HL-60 (cell line): Measurements from ENCODE around the gene PIK3R1.

Source experiments
- DNase-seq, 2 experiments: peaks; one replicate each; pipeline ENCODE4 v3.0.0-alpha.2; 2010 to 2020; ENCODE audit warnings: low read depth in 1 of 2, low spot score in 1 of 2
- H3K27ac ChIP-seq: fragments of 250-450 bp; sonication (Bioruptor Pico); replicated peaks from 2 replicates; pipeline ENCODE4 v1.5.1; 2020; ENCODE audit warnings: mild to moderate bottlenecking, moderate library complexity
- H3K27me3 ChIP-seq: fragments of 250-450 bp; sonication (Bioruptor Pico); 2 replicates; pipeline ENCODE4 v1.5.1; 2021; ENCODE audit warnings: mild to moderate bottlenecking, moderate library complexity; ENCODE audit not compliant: insufficient read depth, poor library complexity, severe bottlenecking
- H3K4me3 ChIP-seq: replicated peaks from 2 replicates; pipeline ENCODE4 v1.5.1; 2011; ENCODE audit warnings: mild to moderate bottlenecking, control low read depth, low read length; ENCODE audit not compliant: insufficient read depth
- CTCF ChIP-seq: IDR thresholded peaks from one replicate; pipeline ENCODE4 v1.5.1; 2011; ENCODE audit warnings: low read length, control low read depth, inconsistent platforms; ENCODE audit not compliant: insufficient read depth
- GABPA ChIP-seq: IDR thresholded peaks from 2 replicates; pipeline ENCODE4 v1.6.1; 2012; ENCODE audit warnings: low read depth
- POLR2AphosphoS5 ChIP-seq: IDR thresholded peaks from 2 replicates; pipeline ENCODE4 v1.6.1; 2012; ENCODE audit warnings: low read depth
- SPI1 ChIP-seq: IDR thresholded peaks from 2 replicates; pipeline ENCODE4 v1.6.1; 2012; ENCODE audit warnings: low read depth, mild to moderate bottlenecking, borderline replicate concordance
- TF ChIP-seq, protein P1 (sequence below): IDR thresholded peaks from 2 replicates; pipeline ENCODE4 v1.6.1; 2012; ENCODE audit warnings: low read depth; ENCODE audit not compliant: insufficient replicate concordance

The PIK3R1 gene

GRCh38 chr5:68336200-68336599 is 120.6 kb downstream of the PIK3R1 start:
- no peak for TF ChIP-seq SPI1
- TF ChIP-seq POLR2AphosphoS5: no peak
- TF ChIP-seq GABPA: no peak
- H3K27me3 ChIP-seq: no peaks in the 10 kb centered on the region
- H3K27ac ChIP-seq: no peak overlapping the region
- no peak overlapping the region for H3K4me3 ChIP-seq
- DNase-seq: no peak

DNA sequence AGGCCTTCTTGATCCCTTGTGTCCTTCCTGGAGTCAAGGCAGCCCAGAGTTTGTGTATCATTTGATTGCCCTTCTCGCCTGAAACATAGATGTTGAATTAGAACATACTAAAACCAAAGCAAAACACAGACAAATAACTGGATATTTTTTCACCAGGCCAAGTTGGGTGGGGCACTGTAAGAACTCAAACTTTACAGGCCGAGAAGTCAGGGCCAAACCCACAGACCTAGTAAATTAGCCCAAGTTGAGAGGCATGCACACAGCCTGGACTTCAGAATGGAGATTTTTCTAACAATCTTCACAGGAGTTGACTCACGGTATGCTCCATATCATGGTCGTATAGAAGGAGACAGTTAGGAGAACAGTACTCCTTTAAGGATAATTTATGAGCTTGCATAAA is 121.7 kb downstream of the PIK3R1 start:
- DNase-seq: no peak
- Histone ChIP-seq H3K27ac (no peak overlapping the region), H3K27me3 (no peaks in the 10 kb centered on the region), H3K4me3 (no peak overlapping the region)
- TF ChIP-seq POLR2AphosphoS5 (no peak), GABPA (no peak), SPI1 (no peak), CTCF (no peak)
- TF ChIP-seq, protein P1, sequence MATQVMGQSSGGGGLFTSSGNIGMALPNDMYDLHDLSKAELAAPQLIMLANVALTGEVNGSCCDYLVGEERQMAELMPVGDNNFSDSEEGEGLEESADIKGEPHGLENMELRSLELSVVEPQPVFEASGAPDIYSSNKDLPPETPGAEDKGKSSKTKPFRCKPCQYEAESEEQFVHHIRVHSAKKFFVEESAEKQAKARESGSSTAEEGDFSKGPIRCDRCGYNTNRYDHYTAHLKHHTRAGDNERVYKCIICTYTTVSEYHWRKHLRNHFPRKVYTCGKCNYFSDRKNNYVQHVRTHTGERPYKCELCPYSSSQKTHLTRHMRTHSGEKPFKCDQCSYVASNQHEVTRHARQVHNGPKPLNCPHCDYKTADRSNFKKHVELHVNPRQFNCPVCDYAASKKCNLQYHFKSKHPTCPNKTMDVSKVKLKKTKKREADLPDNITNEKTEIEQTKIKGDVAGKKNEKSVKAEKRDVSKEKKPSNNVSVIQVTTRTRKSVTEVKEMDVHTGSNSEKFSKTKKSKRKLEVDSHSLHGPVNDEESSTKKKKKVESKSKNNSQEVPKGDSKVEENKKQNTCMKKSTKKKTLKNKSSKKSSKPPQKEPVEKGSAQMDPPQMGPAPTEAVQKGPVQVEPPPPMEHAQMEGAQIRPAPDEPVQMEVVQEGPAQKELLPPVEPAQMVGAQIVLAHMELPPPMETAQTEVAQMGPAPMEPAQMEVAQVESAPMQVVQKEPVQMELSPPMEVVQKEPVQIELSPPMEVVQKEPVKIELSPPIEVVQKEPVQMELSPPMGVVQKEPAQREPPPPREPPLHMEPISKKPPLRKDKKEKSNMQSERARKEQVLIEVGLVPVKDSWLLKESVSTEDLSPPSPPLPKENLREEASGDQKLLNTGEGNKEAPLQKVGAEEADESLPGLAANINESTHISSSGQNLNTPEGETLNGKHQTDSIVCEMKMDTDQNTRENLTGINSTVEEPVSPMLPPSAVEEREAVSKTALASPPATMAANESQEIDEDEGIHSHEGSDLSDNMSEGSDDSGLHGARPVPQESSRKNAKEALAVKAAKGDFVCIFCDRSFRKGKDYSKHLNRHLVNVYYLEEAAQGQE: no peak

DNA sequence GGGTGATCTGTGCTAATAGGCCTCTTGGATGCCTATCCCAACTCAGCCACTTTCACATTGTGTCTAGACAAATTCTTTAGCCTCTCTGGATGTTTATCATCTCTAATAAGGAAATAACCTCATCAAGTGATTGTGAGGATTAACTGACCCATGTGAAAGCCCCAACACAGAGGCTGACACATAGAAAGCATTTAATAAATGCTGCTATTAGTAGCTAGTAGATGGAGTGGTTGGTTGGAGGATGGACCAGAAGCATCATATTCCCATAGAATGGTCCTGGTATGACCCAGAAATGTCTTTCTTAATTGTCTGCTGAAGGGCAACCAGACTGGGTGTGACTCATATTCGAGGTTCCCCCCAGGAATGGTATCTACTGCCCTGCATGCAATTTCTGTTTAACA is 124.4 kb downstream of the PIK3R1 start:
- no peak for DNase-seq
- no peak for TF ChIP-seq CTCF
- no peak for TF ChIP-seq POLR2AphosphoS5
- TF ChIP-seq SPI1: no peak
- TF ChIP-seq, protein P1: no peak
- TF ChIP-seq GABPA: no peak
- no peak overlapping the region for H3K4me3 ChIP-seq
- H3K27me3 ChIP-seq: no peaks in the 10 kb centered on the region
- H3K27ac ChIP-seq: no peak overlapping the region

GRCh38 chr5:68341006-68341405 is 125.5 kb downstream of the PIK3R1 start:
- Histone ChIP-seq H3K4me3 (no peak overlapping the region), H3K27ac (no peak overlapping the region), H3K27me3 (no peaks in the 10 kb centered on the region)
- TF ChIP-seq POLR2AphosphoS5: no peak
- TF ChIP-seq CTCF: no peak
- no peak for TF ChIP-seq SPI1
- TF ChIP-seq, protein P1: no peak
- TF ChIP-seq GABPA: no peak
- no peak for DNase-seq
